SK-N-MC (cell line): Measurements from ENCODE around the gene FBLN2.

Source experiments
- DNase-seq: peaks from one replicate; pipeline ENCODE4 v3.0.0-alpha.2; 2011; ENCODE audit warnings: low read depth, low spot score
- H3K27ac ChIP-seq: fragments of 200-600 bp; sonication (generic); 2 replicates; pipeline ENCODE4 v1.5.1; 2016; ENCODE audit warnings: mixed run types
- H3K36me3 ChIP-seq: fragments of 200-600 bp; sonication (generic); 2 replicates; pipeline ENCODE4 v1.6.1; 2017; ENCODE audit warnings: antibody characterized with exemption, low read length, mixed read lengths; ENCODE audit not compliant: insufficient read depth
- H3K4me3 ChIP-seq: fragments of 200-600 bp; sonication (generic); 2 replicates; pipeline ENCODE4 v1.5.1; 2016
- H3K9ac ChIP-seq: fragments of 200-600 bp; sonication (generic); 2 replicates; pipeline ENCODE4 v1.8.0; 2017; ENCODE audit warnings: mixed run types, mixed read lengths; ENCODE audit not compliant: insufficient read length
- H3K9me3 ChIP-seq: fragments of 200-600 bp; sonication (generic); 2 replicates; pipeline ENCODE4 v1.6.1; 2017; ENCODE audit warnings: low read depth, mild to moderate bottlenecking, antibody characterized with exemption, low read length, moderate library complexity, mixed read lengths
- EZH2 ChIP-seq: fragments of 200-600 bp; sonication (generic); IDR thresholded peaks from one replicate; pipeline ENCODE4 v1.6.1; 2017; ENCODE audit warnings: antibody characterized with exemption
- FOXP2 ChIP-seq: optimal IDR thresholded peaks from 2 replicates; pipeline ENCODE3; 2011; ENCODE audit warnings: mild to moderate bottlenecking, moderate library complexity; ENCODE audit not compliant: insufficient read depth; ENCODE audit errors: extremely low read length, control extremely low read depth
- POLR2AphosphoS5 ChIP-seq: IDR thresholded peaks from 2 replicates; pipeline ENCODE4 v1.6.1; 2012; ENCODE audit warnings: mild to moderate bottlenecking, low read depth, low read length, borderline replicate concordance

Gene FBLN2

GRCh38 chr3:13582366-13583250, 33.7 kb downstream of the FBLN2 start:
- Histone ChIP-seq H3K27ac (no peak overlapping the region), H3K9me3 (no peaks in the 10 kb centered on the region), H3K4me3 (no peak overlapping the region), H3K9ac (no peak overlapping the region), H3K36me3 (no peaks in the 10 kb centered on the region)
- no peak for TF ChIP-seq FOXP2
- TF ChIP-seq EZH2: no peak
- no peak for TF ChIP-seq POLR2AphosphoS5
- no peak for DNase-seq

- H3K9me3 ChIP-seq: no peaks in the 10 kb centered on the region
- no peak overlapping the region for H3K27ac ChIP-seq
- no peak for DNase-seq
- H3K36me3 ChIP-seq: no peaks in the 10 kb centered on the region
- no peak overlapping the region for H3K9ac ChIP-seq
- TF ChIP-seq POLR2AphosphoS5 (no peak), EZH2 (no peak), FOXP2 (no peak)
- H3K4me3 ChIP-seq: no peak overlapping the region
These were observed 34.6 kb downstream of the FBLN2 start for GRCh38 chr3:13583251-13584180.

- H3K4me3 ChIP-seq: no peak overlapping the region
- H3K36me3 ChIP-seq: no peaks in the 10 kb centered on the region
- no peak for DNase-seq
- no peak for TF ChIP-seq EZH2
- no peak for TF ChIP-seq POLR2AphosphoS5
- no peak for TF ChIP-seq FOXP2
- H3K9me3 ChIP-seq: no peaks in the 10 kb centered on the region
- no peak overlapping the region for H3K9ac ChIP-seq
- H3K27ac ChIP-seq: no peak overlapping the region
These were observed 35.5 kb downstream of the FBLN2 start for GRCh38 chr3:13584427-13584891.

- DNase-seq: no peak
- Histone ChIP-seq H3K4me3 (no peak overlapping the region), H3K9ac (no peak overlapping the region), H3K27ac (no peak overlapping the region), H3K36me3 (no peaks in the 10 kb centered on the region), H3K9me3 (no peaks in the 10 kb centered on the region)
- TF ChIP-seq EZH2: no peak
- no peak for TF ChIP-seq POLR2AphosphoS5
- no peak for TF ChIP-seq FOXP2
These were observed 36.0 kb downstream of the FBLN2 start for GRCh38 chr3:13584901-13585300.

- Histone ChIP-seq H3K4me3 (no peak overlapping the region), H3K36me3 (no peaks in the 10 kb centered on the region), H3K9me3 (no peaks in the 10 kb centered on the region), H3K27ac (no peak overlapping the region), H3K9ac (no peak overlapping the region)
- TF ChIP-seq POLR2AphosphoS5 (no peak), EZH2 (no peak)
- no peak for DNase-seq
These were observed 38.5 kb downstream of the FBLN2 start for GRCh38 chr3:13587442-13587841.

- TF ChIP-seq FOXP2 (no peak), EZH2 (no peak), POLR2AphosphoS5 (no peak)
These were observed 39.3 kb downstream of the FBLN2 start for GRCh38 chr3:13588221-13588701.

GRCh38 chr3:13588993-13589392, 40.1 kb downstream of the FBLN2 start:
- TF ChIP-seq POLR2AphosphoS5 (no peak), FOXP2 (no peak), EZH2 (no peak)
- H3K27ac ChIP-seq: no peak overlapping the region
- no peak overlapping the region for H3K9ac ChIP-seq
- no peak overlapping the region for H3K4me3 ChIP-seq
- H3K9me3 ChIP-seq: no peaks in the 10 kb centered on the region
- DNase-seq: no peak
- no peaks in the 10 kb centered on the region for H3K36me3 ChIP-seq

More at GRCh38 chr3:13588221-13588701, 39.3 kb downstream of the FBLN2 start:
- H3K9ac ChIP-seq: no peak overlapping the region
- DNase-seq: no peak
- no peaks in the 10 kb centered on the region for H3K9me3 ChIP-seq
- no peaks in the 10 kb centered on the region for H3K36me3 ChIP-seq
- H3K4me3 ChIP-seq: no peak overlapping the region
- no peak overlapping the region for H3K27ac ChIP-seq

GRCh38 chr3:13590841-13591520, 42.1 kb downstream of the FBLN2 start:
- no peak overlapping the region for H3K9ac ChIP-seq
- DNase-seq: no peak
- no peaks in the 10 kb centered on the region for H3K36me3 ChIP-seq
- H3K4me3 ChIP-seq: no peak overlapping the region
- no peaks in the 10 kb centered on the region for H3K9me3 ChIP-seq
- TF ChIP-seq POLR2AphosphoS5: no peak
- no peak for TF ChIP-seq EZH2
- no peak for TF ChIP-seq FOXP2
- no peak overlapping the region for H3K27ac ChIP-seq
